SU-DHL-6 (cell line): Measurements from ENCODE around the gene PDE4D.

Experiments
- H2AFZ ChIP-seq: fragments of 200-600 bp; sonication (generic); 2 replicates; pipeline ENCODE4 v1.6.1; 2014; ENCODE audit warnings: low read depth, mild to moderate bottlenecking, moderate library complexity, mixed read lengths, antibody characterized with exemption, low read length; ENCODE audit not compliant: severe bottlenecking
- H3F3A ChIP-seq: fragments of 200-600 bp; shearing (Covaris generic); 2 replicates; pipeline ENCODE4 v1.6.0; 2016; ENCODE audit warnings: antibody characterized with exemption, mild to moderate bottlenecking; ENCODE audit not compliant: insufficient read depth
- H3K27ac ChIP-seq: fragments of 200-600 bp; sonication (generic); 2 replicates; pipeline ENCODE4 v1.5.1; 2016; ENCODE audit warnings: low read depth, mild to moderate bottlenecking, low read length, moderate library complexity, mixed read lengths
- H3K27me3 ChIP-seq: fragments of 200-600 bp; sonication (generic), shearing (Covaris generic); 2 replicates; pipeline ENCODE4 v1.6.0; 2014; ENCODE audit warnings: mild to moderate bottlenecking, low read length
- H3K36me3 ChIP-seq: fragments of 200-600 bp; sonication (generic); 2 replicates; pipeline ENCODE4 v1.6.1; 2014; ENCODE audit warnings: mild to moderate bottlenecking, low read length, mixed read lengths
- H3K4me2 ChIP-seq: fragments of 300-600, 200-600 bp; shearing (Covaris generic), sonication (generic); 2 replicates; pipeline ENCODE4 v1.6.0; 2014; ENCODE audit warnings: low read length, low read depth, mild to moderate bottlenecking; ENCODE audit not compliant: poor library complexity, severe bottlenecking
- H3K4me3 ChIP-seq: fragments of 200-600 bp; sonication (generic); 2 replicates; pipeline ENCODE4 v1.5.1; 2014; ENCODE audit warnings: antibody characterized with exemption, low read length, mild to moderate bottlenecking, mixed read lengths; ENCODE audit not compliant: insufficient read depth, poor library complexity, severe bottlenecking
- H3K79me2 ChIP-seq: fragments of 200-600 bp; sonication (generic); 2 replicates; pipeline ENCODE4 v1.6.1; 2014; ENCODE audit warnings: mild to moderate bottlenecking, low read length, moderate library complexity; ENCODE audit not compliant: insufficient read depth
- H3K9ac ChIP-seq: fragments of 200-600 bp; sonication (generic); 2 replicates; pipeline ENCODE4 v1.7.0; 2014; ENCODE audit warnings: mild to moderate bottlenecking, low read length
- H3K9me2 ChIP-seq: fragments of 200-600 bp; sonication (generic); replicated peaks from 2 replicates; pipeline ENCODE4 v1.6.1; 2014; ENCODE audit warnings: low read length; ENCODE audit not compliant: insufficient read depth
- H3K9me3 ChIP-seq: fragments of 200-600 bp; sonication (generic); 2 replicates; pipeline ENCODE4 v1.6.1; 2014; ENCODE audit warnings: low read length, mixed read lengths; ENCODE audit not compliant: insufficient read depth
- H4K20me1 ChIP-seq: fragments of 200-600 bp; sonication (generic); 2 replicates; pipeline ENCODE4 v1.6.1; 2014; ENCODE audit warnings: low read depth, mild to moderate bottlenecking, antibody characterized with exemption, low read length, moderate library complexity, mixed read lengths
- CTCF ChIP-seq: fragments of 200-600 bp; sonication (generic); IDR thresholded peaks from one replicate; pipeline ENCODE4 v1.5.1; 2017; ENCODE audit warnings: antibody characterized with exemption, mild to moderate bottlenecking, low read length, moderate library complexity; ENCODE audit not compliant: insufficient read depth, poor library complexity, severe bottlenecking
- EZH2phosphoT487 ChIP-seq: fragments of 200-600 bp; sonication (generic), shearing (Covaris generic); conservative IDR thresholded peaks from 2 replicates; pipeline ENCODE4 v1.6.1; 2018; ENCODE audit warnings: mild to moderate bottlenecking, antibody characterized with exemption, low read length, moderate library complexity, mixed read lengths

Gene PDE4D

DNA sequence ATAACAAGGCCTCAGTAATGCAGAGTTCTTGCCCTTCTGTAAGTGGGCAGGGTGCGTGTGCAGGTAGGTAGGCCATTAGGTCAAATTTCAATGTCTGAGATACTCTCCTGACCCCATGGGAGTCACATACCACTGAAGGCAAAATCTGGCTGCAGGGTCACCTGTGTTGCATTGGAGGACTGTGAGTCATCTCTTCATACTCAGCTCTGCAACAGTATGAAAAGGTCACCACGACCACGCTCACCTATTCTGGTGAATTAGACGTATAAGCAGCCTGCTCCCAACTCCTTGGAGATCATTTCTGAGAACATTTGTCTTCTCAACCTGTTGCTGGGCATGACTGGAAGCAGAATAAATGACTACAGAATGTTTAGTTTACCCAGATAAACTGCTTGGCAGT is 599.8 kb downstream of the PDE4D start:
- H3K79me2 ChIP-seq = no peaks in the 10 kb centered on the region
- no peak for TF ChIP-seq CTCF
- H2AFZ ChIP-seq = no peak overlapping the region
- H3F3A ChIP-seq = no peaks in the 10 kb centered on the region
- no peak overlapping the region for H3K9ac ChIP-seq
- H3K36me3 ChIP-seq = no peaks in the 10 kb centered on the region
- no peaks in the 10 kb centered on the region for H4K20me1 ChIP-seq
- H3K9me3 ChIP-seq = no peaks in the 10 kb centered on the region
- no peak overlapping the region for H3K4me3 ChIP-seq
- no peak overlapping the region for H3K27ac ChIP-seq
- H3K4me2 ChIP-seq = no peak overlapping the region
- no peaks in the 10 kb centered on the region for H3K27me3 ChIP-seq
- H3K9me2 ChIP-seq = no peaks in the 10 kb centered on the region

- no peaks in the 10 kb centered on the region for H3F3A ChIP-seq
- H3K36me3 ChIP-seq = no peaks in the 10 kb centered on the region
- no peak overlapping the region for H3K27ac ChIP-seq
- H4K20me1 ChIP-seq = no peaks in the 10 kb centered on the region
- H3K4me3 ChIP-seq = no peak overlapping the region
- no peak overlapping the region for H3K9ac ChIP-seq
- H2AFZ ChIP-seq = no peak overlapping the region
- H3K27me3 ChIP-seq = no peaks in the 10 kb centered on the region
- H3K9me2 ChIP-seq = no peaks in the 10 kb centered on the region
- no peaks in the 10 kb centered on the region for H3K79me2 ChIP-seq
- TF ChIP-seq EZH2phosphoT487 (no peak), CTCF (no peak)
- H3K9me3 ChIP-seq = no peaks in the 10 kb centered on the region
- no peak overlapping the region for H3K4me2 ChIP-seq
Measured at GRCh38 chr5:59291941-59292340, 601.6 kb downstream of the PDE4D start.

- Histone ChIP-seq H3K27ac (no peak overlapping the region), H3F3A (no peaks in the 10 kb centered on the region), H3K9me3 (no peaks in the 10 kb centered on the region), H3K36me3 (no peaks in the 10 kb centered on the region), H3K4me2 (no peak overlapping the region), H3K9ac (no peak overlapping the region), H3K4me3 (no peak overlapping the region), H3K9me2 (no peaks in the 10 kb centered on the region), H3K27me3 (no peaks in the 10 kb centered on the region), H3K79me2 (no peaks in the 10 kb centered on the region), H2AFZ (no peak overlapping the region), H4K20me1 (no peaks in the 10 kb centered on the region)
- no peak for TF ChIP-seq EZH2phosphoT487
- no peak for TF ChIP-seq CTCF
Measured at GRCh38 chr5:59287884-59288283, 605.6 kb downstream of the PDE4D start.

DNA sequence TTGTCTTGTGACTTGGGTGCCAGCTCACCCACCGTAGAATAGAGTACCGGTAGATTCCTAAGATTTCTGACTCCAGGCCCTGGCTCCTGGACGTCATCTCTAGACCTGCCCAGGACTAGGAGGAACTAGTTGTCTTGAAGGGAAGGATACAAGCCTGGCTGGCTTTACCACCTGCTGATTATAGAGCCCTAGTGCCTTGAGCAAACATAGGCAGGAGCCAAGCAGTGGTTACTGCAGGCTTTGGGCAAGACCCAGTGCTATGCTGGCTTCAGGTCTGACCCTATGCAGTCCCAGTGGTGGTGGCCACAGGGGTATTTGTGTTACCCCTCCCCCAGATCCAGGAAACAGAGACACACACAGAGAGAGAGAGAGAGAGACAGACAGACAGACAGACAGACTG is 606.2 kb downstream of the PDE4D start:
- H2AFZ ChIP-seq = no peak overlapping the region
- no peaks in the 10 kb centered on the region for H3K79me2 ChIP-seq
- H4K20me1 ChIP-seq = no peaks in the 10 kb centered on the region
- H3F3A ChIP-seq = no peaks in the 10 kb centered on the region
- no peak overlapping the region for H3K4me3 ChIP-seq
- H3K9ac ChIP-seq = no peak overlapping the region
- H3K4me2 ChIP-seq = no peak overlapping the region
- H3K36me3 ChIP-seq = no peaks in the 10 kb centered on the region
- TF ChIP-seq EZH2phosphoT487 = no peak
- no peak for TF ChIP-seq CTCF
- no peaks in the 10 kb centered on the region for H3K27me3 ChIP-seq
- H3K27ac ChIP-seq = no peak overlapping the region
- H3K9me2 ChIP-seq = no peaks in the 10 kb centered on the region
- H3K9me3 ChIP-seq = no peaks in the 10 kb centered on the region
